Epithelial cell of prostate (primary cell): Measurements from ENCODE around the gene PRDM16.
A peak's percentile ranks its signal among the peaks of the same experiment; 100 is the strongest.

Experiments used
- DNase-seq: peaks from one replicate; pipeline ENCODE4 v3.0.0-alpha.2; 2011; ENCODE audit warnings: low read depth, low spot score
- H3K27ac ChIP-seq: fragments of 450-650 bp; 2 replicates; pipeline ENCODE4 v1.5.1; 2017; ENCODE audit warnings: mild to moderate bottlenecking

PRDM16 gene

GRCh38 chr1:3367376-3367775 is 298.4 kb downstream of the PRDM16 start:
- DNase-seq = no peak
- H3K27ac ChIP-seq = no peak overlapping the region

DNA sequence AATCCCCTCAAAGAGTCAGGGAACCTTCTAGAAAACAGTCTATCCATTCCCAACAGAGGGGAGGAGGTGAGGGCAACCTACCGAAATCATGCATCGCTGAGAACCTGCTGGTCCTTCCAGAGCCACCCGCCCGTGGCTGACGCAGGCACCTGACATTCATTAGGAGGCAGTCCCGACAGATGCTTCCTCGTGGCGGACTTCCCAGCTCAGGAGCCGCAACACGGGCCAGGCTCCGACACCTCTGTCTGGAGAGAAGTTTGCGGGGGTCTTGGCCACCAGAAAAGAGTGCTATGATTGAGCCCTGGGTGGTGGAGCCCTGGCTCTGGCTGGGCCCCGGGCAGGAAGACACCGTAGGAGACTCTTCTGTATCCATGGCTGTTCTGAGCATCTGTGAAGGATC is 299.1 kb downstream of the PRDM16 start:
- DNase-seq = no peak
- no peak overlapping the region for H3K27ac ChIP-seq

- no peak for DNase-seq
- H3K27ac ChIP-seq = no peak overlapping the region
These were observed 299.9 kb downstream of the PRDM16 start for GRCh38 chr1:3368711-3369445.

DNA sequence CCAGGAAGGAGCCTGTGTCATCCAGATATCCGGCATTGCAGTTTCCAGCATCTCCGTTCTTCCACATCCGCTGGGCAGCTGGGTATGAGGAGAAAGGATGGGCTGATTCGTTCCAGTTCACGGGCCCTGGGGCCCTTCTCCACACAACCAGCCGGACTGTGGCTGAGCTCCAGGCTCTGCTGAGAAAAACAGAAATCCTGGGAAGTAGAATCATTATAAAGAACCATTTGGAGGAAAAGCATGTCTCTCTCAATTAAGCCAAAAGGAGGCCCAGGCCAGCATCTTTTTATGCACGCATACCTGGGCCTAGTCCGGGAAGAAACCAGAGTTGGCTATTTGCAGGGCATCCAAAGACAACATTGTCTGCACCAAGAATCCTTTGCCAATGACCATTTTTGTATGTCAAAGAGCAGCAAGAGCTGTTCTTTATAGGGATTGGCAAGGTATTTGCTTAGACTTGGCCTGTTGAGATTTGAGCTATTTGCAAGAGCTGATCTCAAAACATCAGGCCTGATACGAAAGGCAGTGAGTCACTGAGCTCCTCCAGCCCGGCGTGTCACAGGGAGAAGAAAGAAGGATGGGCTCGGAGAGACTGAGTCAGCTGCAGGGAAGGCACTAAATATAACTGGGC is 300.6 kb downstream of the PRDM16 start:
- H3K27ac ChIP-seq = no peak overlapping the region
- DNase-seq = peak; percentile 12

- no peak for DNase-seq
- H3K27ac ChIP-seq = no peak overlapping the region
These were observed 302.1 kb downstream of the PRDM16 start for GRCh38 chr1:3370856-3371703.

DNA sequence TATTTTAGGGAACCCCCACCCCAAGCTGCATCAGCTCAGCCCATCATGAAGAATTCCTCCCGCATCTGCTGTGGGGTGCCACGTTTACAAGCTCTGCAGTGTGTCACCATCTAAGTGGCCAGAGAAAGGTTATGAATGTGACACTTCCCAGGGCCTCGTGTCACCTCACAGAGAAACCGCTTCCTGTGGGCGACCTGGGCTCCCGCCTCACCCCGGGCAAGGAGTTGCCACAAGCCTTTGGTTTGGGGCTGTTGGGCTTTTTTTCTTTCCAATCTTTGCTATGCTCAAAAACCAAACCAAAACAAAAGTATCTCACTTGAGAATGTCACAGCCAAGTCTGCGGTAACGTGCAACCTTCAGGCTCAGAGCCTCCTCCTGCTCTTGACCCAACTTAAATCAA is 303.3 kb downstream of the PRDM16 start:
- no peak overlapping the region for H3K27ac ChIP-seq
- no peak for DNase-seq

- no peak overlapping the region for H3K27ac ChIP-seq
- no peak for DNase-seq
These were observed 304.2 kb downstream of the PRDM16 start for GRCh38 chr1:3373175-3373574.

DNA sequence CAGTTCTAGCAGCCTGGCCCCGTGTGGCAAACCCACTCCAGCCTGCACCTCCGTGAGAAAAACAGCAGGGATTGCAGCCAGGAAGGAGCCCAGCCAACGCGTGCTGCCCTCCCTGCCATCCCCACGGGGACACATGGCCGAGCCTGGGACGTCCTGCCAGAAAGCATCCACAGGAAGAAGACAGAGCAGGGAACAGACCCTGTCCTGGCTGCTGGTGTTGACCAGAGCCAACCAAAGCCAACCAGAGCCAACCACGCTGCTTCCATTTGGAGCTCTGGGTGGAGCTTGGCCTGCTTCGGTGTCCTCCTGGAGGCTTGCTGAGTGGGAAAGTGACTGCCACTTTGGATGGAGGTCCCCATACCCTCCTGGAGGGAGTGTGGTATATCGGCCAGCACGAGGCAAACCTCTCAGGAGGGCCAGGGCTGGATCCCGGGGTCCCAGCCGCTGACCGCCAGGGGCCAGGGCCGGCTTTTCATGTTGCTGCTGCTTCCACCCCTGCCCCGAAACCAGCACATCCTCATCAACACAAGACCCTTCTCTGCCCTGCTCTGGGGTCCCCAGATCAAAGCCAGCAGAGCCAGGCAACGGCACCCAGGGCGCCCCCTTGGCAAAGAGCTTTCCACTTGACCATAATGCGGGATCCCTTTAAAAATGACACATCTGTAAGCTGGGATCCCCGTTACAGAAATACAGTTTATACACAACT is 304.9 kb downstream of the PRDM16 start:
- H3K27ac ChIP-seq = no peak overlapping the region
- DNase-seq = no peak

- DNase-seq = no peak
- H3K27ac ChIP-seq = no peak overlapping the region
These were observed 306.2 kb downstream of the PRDM16 start for GRCh38 chr1:3375245-3375644.

GRCh38 chr1:3377166-3377565 is 308.2 kb downstream of the PRDM16 start:
- no peak for DNase-seq

DNA sequence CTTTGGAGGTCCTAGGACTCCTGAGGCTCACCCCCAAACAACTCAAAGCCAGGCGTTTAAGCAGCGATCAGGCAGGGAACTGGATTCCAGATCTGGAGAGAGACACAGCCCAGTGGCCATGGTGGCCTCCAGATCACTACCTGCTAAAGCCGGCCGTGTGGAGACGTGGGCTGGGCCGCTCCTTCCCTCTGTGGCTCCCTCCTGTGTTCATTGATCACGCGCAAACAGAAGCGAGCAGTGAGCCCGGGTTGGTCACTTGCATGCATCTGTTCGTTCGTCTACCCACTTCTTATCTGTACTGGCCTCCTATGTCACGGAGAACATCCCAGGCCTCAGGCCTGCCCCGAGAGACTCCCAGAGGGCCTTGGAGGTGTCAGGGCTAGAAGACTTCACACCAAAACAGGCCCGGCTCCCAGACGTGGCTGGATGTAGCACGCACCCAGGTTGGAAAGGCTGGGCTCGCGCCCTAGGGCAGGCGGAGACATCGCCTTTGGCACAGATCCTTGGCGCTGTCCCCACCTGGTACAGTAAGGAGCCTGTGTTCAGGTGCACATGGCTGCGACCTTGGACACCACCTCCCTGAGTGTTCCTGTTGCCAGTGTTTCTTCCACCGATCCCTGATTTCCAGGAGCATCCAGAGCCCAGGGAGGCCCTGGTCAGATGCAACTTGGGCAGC is 308.7 kb downstream of the PRDM16 start:
- DNase-seq = no peak
- H3K27ac ChIP-seq = no peak overlapping the region

More at GRCh38 chr1:3377166-3377565, 308.2 kb downstream of the PRDM16 start:
- H3K27ac ChIP-seq = no peak overlapping the region

GRCh38 chr1:3378411-3379208 is 309.6 kb downstream of the PRDM16 start:
- no peak for DNase-seq

DNA sequence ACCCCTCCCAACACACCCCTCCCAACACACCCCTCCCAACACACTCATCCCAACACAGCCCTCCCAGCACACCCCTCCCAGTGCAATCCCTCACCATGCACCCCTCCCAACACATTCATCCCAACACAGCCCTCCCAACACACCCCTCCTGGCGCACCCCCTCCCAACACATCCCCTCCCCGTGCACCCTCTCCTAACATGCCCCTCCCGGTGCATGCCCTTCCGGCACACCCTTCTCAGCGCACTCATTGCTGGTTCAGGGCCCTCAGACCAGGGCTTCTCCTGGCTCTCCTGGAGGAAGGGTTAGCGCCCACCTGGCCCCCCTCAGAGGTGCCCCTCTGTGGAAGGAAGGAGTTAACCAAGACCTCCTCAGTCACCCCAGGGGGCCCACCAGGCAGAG is 310.9 kb downstream of the PRDM16 start:
- no peak for DNase-seq
- no peak overlapping the region for H3K27ac ChIP-seq

More at GRCh38 chr1:3378411-3379208, 309.6 kb downstream of the PRDM16 start:
- no peak overlapping the region for H3K27ac ChIP-seq

GRCh38 chr1:3380469-3380868 is 311.5 kb downstream of the PRDM16 start:
- no peak overlapping the region for H3K27ac ChIP-seq
- no peak for DNase-seq

- H3K27ac ChIP-seq = no peak overlapping the region
- DNase-seq = no peak
These were observed 312.9 kb downstream of the PRDM16 start for GRCh38 chr1:3381901-3382300.

DNA sequence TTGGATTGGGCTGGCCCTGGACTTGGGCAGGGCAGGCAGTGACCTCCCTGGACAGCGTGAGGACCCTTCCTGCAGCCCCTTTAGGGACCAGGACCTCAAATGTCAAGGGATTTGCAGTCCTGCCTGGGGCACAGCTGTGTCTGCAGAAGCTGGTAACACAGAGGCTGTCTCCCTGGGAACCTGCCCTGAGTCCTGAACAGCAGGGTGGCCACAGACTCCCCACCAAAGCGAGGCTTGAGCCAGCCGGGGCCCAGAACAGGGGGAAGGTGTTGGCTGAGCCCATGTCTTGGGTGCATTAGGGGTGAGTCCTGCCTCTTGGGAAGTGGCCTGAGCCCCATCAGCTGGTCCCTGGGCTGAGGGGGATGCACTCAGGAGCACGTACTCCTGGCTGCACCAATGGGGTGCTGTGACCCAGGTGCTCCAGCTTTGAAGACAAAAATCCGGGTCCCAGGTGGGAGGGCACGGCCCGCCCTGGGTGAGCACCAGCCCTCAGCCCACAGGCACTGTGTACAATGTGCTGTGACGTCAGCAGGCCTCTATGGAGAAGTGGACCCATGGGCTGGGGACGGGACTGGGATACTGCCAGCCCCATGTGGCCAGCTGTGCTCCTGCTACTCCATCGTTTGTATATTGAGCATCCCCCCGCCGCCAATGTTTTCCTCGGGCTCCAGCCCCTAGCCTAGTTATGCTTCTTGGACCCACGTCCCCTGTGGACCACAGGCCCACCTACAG is 313.5 kb downstream of the PRDM16 start:
- no peak overlapping the region for H3K27ac ChIP-seq
- no peak for DNase-seq

GRCh38 chr1:3383679-3384078 is 314.7 kb downstream of the PRDM16 start:
- no peak overlapping the region for H3K27ac ChIP-seq
- DNase-seq = no peak

GRCh38 chr1:3384407-3384806 is 315.4 kb downstream of the PRDM16 start:
- DNase-seq = no peak

More at GRCh38 chr1:3384407-3384806, 315.4 kb downstream of the PRDM16 start:
- no peak overlapping the region for H3K27ac ChIP-seq
